ENCODE data around the gene SERPINB10.
"Not testable (repeated sequence)": the region's sequence is repeated elsewhere in the genome, so short reads cannot be mapped to it uniquely, and the experiment has no call there.

Gene SERPINB10

GRCh38 chr18:63892566-63892965, 15.2 kb upstream of the SERPINB10 start:
- no peak for DNase-seq

- DNase-seq: no peak
Measured at GRCh38 chr18:63894106-63894772, 13.5 kb upstream of the SERPINB10 start.

- DNase-seq: no peak
Measured at GRCh38 chr18:63895190-63895589, 12.6 kb upstream of the SERPINB10 start.

- DNase-seq: no peak
Measured at GRCh38 chr18:63897072-63897471, 10.7 kb upstream of the SERPINB10 start.

- DNase-seq: no peak
Measured at GRCh38 chr18:63899206-63899605, 8.6 kb upstream of the SERPINB10 start.

- DNase-seq: no peak
Measured at GRCh38 chr18:63903851-63904570, 3.7 kb upstream of the SERPINB10 start.

GRCh38 chr18:63904694-63905093, 3.1 kb upstream of the SERPINB10 start:
- no peak for DNase-seq

GRCh38 chr18:63905361-63905760, 2.4 kb upstream of the SERPINB10 start:
- DNase-seq: no peak

GRCh38 chr18:63906056-63906455, 1.7 kb upstream of the SERPINB10 start:
- DNase-seq: no peak

- DNase-seq: no peak
Measured at GRCh38 chr18:63908858-63909257, 1.1 kb downstream of the SERPINB10 start.

GRCh38 chr18:63909870-63910269, 2.1 kb downstream of the SERPINB10 start:
- no peak for DNase-seq

GRCh38 chr18:63917817-63918216, 10.1 kb downstream of the SERPINB10 start:
- DNase-seq: no peak

- DNase-seq: no peak
Measured at GRCh38 chr18:63922049-63922448, 14.3 kb downstream of the SERPINB10 start.

GRCh38 chr18:63924551-63924950, 16.8 kb downstream of the SERPINB10 start:
- no peak for DNase-seq

- no peak for DNase-seq
Measured at GRCh38 chr18:63928331-63928730, 20.6 kb downstream of the SERPINB10 start.

- not testable (repeated sequence) for DNase-seq
Measured at GRCh38 chr18:63929369-63929768, 21.6 kb downstream of the SERPINB10 start.

- DNase-seq: no peak
Measured at GRCh38 chr18:63930773-63931354, 23.1 kb downstream of the SERPINB10 start.

- DNase-seq: peak; percentile 64
Measured at GRCh38 chr18:63936156-63936931, 28.6 kb downstream of the SERPINB10 start.

GRCh38 chr18:63936932-63937393, 29.2 kb downstream of the SERPINB10 start:
- no peak for DNase-seq

GRCh38 chr18:63940008-63940407, 32.2 kb downstream of the SERPINB10 start:
- no peak for DNase-seq

- DNase-seq: not testable (repeated sequence)
Measured at GRCh38 chr18:63940543-63941050, 32.8 kb downstream of the SERPINB10 start.

GRCh38 chr18:63947051-63947790, 39.5 kb downstream of the SERPINB10 start:
- DNase-seq: no peak

Data from CD4-positive, alpha-beta T cell treated with Interleukin-12 subunit alpha and Interleukin-12 subunit beta, for 1 hour (primary cell).